A673 (cell line): ENCODE data around the gene TRPC4AP.

Experiments
- CTCF ChIP-seq: fragments of 300-800, 200-600 bp; sonication (generic); conservative IDR thresholded peaks from 2 replicates; pipeline ENCODE4 v1.5.1; 2017; ENCODE audit warnings: low read depth, mild to moderate bottlenecking, antibody characterized with exemption, low read length, moderate library complexity, mixed read lengths
- EZH2 ChIP-seq: fragments of 200-600 bp; sonication (generic); IDR thresholded peaks from 2 replicates; pipeline ENCODE4 v1.6.1; 2017; ENCODE audit warnings: borderline replicate concordance, low read depth, mild to moderate bottlenecking, mixed read lengths, antibody characterized with exemption, low read length; ENCODE audit not compliant: poor library complexity, severe bottlenecking

- TF ChIP-seq CTCF, result no peak
- TF ChIP-seq EZH2, result no peak
Measured at GRCh38 chr20:34974246-34974645, 118.4 kb downstream of the TRPC4AP start.
